Measurements from ENCODE around the gene PCDHGA4.
"Not testable (repeated sequence)": the region's sequence is repeated elsewhere in the genome, so short reads cannot be mapped to it uniquely, and the experiment has no call there.

PCDHGA4 gene

DNA sequence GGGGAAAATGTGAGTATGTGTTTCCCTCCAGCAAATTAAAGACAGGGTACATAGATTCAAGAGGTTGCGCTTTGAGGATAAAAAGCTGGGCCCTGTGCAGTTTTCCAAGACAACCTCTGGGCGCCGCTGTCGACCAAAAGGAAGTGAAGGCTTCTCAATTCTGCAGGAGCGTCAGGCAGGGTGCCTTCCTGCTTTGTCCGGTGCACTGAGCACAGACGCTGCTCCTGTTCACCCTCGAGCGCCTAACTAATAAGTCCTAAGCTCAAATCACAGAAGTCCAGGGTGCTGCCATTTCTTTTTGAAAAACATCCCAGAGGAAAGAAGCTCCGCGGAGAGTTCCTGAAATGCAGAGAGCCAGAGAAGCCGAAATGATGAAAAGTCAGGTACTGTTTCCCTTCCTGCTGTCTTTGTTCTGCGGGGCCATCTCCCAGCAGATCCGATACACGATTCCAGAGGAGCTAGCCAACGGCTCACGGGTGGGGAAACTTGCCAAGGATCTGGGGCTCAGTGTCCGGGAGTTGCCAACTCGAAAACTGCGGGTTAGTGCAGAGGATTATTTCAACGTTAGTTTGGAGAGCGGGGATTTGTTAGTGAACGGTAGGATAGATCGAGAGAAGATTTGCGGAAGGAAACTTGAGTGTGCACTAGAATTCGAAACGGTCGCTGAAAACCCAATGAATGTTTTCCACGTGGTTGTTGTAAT is 4.8 kb upstream of the PCDHGA4 start, which contains the start of gene PCDHGB1:
PCDHGB1 (plus strand) TSS at position 183 of the 703 bp plus-strand sequence; CDS start at position 345, 162 bp downstream.
- no peak for DNase-seq

DNA sequence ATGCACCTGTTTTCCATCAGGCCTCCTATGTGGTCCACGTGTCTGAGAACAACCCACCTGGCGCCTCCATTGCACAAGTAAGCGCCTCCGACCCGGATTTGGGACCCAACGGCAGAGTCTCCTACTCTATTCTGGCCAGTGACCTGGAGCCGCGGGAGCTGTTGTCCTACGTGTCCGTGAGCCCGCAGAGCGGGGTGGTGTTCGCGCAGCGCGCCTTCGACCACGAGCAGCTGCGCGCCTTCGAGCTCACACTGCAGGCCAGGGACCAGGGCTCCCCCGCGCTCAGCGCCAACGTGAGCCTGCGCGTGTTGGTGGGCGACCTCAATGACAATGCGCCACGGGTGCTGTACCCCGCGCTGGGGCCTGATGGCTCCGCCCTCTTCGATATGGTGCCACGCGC is 3.2 kb upstream of the PCDHGA4 start:
- DNase-seq, result no peak

DNA sequence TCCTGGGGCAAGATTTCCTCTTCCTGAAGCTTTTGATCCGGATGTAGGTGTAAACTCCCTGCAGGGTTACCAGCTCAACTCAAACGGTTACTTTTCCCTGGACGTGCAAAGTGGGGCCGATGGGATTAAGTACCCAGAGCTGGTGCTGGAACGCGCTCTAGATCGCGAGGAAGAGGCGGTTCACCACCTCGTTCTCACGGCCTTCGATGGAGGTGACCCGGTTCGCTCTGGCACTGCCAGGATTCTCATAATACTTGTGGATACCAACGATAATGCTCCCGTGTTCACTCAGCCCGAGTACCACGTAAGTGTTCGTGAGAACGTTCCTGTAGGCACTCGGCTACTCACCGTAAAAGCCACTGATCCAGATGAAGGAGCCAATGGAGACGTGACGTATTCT is 820 bp downstream of the PCDHGA4 start:
- DNase-seq, result no peak

DNA sequence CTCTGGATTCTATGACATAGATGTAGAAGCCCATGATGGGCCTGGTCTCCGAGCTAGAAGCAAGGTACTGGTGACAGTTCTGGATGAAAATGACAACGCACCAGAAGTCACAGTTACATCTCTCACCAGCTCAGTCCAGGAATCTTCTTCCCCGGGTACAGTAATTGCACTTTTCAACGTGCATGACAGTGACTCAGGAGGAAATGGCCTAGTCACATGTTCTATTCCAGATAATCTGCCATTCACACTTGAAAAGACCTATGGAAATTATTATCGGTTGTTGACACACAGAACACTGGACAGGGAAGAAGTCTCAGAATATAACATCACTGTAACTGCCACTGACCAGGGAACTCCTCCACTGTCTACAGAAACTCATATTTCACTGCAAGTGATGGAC is 1.3 kb downstream of the PCDHGA4 start:
- no peak for DNase-seq

DNA sequence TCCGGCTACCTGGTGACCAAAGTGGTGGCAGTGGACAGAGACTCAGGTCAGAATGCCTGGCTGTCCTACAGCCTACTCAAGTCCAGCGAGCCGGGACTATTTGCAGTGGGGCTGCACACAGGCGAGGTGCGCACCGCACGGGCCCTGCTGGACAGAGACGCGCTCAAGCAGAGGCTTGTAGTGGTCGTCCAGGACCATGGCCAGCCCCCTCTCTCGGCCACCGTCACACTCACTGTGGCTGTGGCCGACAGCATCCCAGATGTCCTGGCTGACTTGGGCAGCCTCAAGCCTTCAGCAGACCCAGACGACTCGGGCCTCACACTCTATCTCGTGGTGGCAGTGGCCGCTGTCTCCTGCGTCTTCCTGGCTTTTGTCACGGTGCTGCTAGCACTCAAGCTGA is 2.1 kb downstream of the PCDHGA4 start:
- no peak for DNase-seq

DNA sequence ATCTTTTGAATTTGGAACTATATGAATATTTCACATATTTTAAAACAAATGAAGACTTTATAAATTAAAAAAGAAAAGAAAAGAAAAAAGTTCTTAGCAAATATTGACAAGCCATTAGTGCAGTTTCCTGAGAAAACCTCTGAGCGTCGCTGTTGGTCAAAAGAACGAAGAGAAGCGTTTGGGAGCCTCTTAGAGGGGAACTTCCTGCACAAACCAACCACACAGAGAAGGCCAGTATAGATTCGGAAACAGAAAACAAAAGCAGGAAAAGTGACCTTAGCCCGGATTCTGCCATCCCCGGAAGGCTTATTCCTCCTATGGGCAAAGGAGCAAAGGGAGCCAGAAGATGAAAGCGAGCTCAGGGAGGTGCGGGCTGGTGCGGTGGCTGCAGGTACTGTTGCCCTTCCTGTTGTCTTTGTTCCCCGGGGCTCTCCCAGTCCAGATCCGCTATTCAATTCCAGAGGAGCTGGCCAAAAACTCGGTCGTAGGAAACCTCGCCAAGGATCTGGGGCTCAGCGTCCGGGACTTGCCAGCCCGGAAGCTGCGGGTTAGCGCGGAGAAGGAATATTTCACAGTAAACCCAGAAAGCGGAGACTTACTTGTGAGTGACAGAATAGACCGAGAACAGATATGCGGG is 5.1 kb downstream of the PCDHGA4 start, which contains the start of gene PCDHGB2:
PCDHGB2 (plus strand) TSS at position 205 of the 637 bp plus-strand sequence; CDS start at position 347, 142 bp downstream.
- DNase-seq, result no peak

DNA sequence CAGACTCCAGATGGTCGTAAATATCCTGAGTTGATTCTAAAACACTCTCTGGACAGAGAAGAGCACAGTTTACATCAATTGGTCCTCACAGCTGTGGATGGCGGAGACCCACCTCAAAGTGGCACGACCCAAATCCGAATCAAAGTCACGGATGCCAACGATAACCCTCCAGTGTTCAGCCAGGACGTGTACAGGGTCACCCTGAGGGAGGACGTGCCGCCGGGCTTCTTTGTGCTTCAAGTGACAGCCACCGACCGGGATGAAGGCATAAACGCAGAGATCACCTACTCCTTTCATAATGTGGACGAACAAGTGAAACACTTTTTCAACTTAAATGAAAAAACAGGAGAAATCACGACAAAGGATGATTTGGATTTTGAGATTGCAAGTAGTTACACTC is 5.9 kb downstream of the PCDHGA4 start:
- DNase-seq, result no peak

DNA sequence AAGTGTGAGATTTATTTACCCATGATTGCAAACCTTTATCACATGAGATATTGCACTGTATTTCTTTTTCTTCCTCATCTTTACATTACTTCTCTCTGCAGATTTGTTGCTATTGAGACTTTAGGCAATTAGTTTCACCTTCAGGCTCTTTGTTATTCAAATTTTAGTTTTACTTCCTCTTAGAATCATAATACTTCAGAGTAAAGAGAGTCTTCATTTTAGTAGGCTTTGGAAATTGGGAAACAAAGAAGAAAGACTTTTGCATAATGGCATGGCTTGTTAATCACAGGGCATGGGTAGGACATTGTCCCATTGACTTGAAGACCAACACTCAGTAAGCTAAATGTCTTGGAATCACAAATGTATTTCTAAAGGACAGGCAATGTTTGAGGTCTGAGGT is 7.9 kb downstream of the PCDHGA4 start:
- no peak for DNase-seq

DNA sequence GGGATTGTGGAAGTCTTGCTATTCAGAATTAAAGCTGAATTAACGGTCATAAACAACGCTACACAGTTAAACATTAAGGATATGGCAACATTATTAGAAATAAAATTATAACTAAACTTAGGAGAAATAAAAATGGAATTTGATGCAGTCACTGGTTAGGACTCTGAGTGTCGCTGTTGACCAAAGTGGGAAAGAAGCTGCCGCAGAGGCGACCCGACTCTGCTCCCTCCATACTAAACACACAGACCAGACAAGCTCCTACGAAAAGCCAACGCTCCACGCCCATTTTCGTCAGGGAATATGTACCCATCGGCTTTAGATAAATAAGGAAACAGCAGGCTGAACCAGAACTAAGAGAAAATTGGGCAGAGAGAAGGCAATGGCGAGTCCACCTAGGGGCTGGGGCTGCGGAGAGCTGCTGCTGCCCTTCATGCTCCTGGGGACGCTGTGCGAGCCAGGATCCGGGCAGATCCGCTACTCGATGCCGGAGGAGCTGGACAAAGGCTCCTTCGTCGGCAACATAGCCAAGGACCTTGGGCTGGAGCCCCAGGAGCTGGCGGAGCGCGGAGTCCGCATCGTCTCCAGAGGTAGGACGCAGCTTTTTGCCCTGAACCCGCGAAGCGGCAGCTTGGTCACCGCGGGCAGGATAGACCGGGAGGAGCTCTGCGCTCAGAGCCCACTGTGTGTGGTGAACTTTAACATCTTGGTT is 9.3 kb downstream of the PCDHGA4 start, which contains the start of gene PCDHGA5:
PCDHGA5 (plus strand) TSS at position 211 of the 709 bp plus-strand sequence; CDS start at position 380, 169 bp downstream.
- no peak for DNase-seq

DNA sequence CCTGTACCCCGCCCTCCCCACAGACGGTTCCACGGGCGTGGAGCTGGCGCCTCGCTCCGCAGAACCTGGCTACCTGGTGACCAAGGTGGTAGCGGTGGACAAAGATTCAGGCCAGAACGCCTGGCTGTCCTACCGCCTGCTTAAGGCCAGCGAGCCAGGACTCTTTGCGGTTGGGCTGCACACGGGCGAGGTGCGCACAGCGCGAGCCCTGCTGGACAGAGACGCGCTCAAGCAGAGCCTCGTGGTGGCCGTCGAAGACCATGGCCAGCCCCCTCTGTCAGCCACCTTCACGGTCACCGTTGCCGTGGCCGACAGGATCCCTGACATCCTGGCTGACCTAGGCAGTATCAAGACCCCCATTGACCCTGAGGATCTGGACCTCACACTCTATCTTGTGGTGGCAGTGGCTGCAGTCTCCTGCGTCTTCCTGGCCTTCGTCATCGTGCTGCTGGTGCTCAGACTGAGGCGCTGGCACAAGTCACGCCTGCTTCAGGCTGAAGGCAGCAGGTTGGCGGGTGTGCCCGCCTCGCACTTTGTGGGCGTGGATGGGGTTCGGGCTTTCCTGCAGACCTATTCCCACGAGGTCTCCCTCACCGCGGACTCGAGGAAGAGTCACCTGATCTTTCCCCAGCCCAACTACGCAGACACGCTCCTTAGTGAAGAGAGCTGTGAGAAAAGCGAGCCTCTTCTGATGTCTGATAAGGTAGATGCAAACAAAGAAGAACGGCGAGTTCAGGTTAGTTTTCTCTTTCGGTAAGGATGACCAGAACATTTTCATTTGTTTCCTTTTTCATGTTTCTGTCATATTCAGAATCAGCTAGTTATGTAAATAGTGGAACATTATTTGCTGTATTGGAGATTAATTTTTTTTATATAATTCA is 11.4 kb downstream of the PCDHGA4 start:
- no peak for DNase-seq

DNA sequence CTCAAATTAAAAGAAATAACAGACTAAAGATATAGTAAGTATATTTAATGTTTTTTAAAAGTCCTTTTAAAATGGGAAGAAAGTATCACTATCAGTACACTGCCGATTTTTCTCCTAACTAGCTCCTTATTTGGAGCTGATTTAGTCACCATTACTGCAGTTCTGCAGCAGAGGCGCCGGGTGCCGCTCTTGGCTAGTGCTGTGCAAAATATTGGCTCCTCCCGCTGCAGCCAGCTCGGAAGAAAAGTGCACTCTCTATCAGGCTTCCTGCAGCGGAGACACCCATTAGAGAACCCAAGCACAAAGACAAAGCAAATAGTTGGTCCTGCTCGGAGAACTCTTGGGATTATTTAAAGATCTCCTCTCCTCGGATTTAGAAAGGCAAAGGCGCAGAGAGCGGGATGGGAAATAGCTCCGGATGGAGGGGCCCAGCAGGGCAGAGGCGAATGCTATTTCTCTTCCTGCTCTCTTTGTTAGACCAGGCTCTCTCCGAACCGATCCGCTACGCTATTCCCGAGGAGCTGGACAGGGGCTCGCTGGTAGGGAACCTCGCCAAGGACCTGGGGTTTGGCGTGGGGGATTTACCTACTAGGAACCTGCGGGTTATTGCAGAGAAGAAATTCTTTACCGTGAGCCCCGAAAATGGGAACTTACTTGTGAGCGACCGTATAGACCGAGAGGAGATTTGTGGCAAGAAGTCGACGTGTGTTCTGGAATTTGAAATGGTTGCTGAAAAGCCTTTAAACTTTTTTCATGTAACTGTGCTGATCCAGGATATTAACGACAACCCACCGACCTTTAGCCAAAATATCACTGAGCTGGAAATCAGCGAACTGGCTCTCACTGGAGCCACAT is 15.4 kb downstream of the PCDHGA4 start, which contains the start of gene PCDHGB3:
PCDHGB3 (plus strand) TSS at position 249 of the 855 bp plus-strand sequence; CDS start at position 402, 153 bp downstream.
- no peak for DNase-seq

DNA sequence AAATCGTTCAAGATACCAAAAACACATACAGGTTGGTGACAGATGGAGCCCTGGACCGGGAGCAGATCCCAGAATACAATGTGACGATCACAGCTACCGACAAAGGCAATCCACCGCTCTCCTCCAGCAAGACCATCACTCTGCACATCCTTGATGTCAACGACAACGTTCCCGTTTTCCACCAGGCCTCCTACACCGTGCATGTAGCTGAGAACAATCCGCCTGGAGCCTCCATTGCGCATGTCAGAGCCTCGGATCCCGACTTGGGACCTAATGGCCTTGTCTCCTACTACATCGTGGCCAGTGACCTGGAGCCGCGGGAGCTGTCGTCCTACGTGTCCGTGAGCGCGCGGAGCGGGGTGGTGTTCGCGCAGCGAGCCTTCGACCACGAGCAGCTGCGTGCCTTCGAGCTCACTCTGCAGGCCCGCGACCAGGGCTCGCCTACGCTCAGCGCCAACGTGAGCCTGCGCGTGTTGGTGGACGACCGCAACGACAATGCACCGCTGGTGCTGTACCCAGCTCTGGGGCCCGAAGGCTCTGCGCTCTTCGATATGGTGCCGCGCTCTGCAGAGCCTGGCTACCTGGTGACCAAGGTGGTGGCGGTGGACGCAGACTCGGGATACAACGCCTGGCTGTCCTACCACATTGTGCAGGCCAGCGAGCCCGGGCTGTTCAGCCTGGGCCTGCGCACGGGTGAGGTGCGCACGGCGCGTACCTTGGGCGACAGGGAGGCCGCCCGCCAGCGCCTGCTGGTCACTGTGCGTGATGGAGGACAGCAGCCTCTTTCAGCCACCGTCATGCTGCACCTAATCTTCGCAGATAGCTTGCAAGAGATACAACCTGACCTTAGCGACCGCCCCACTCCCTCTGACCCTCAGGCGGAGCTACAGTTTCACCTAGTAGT is 17.0 kb downstream of the PCDHGA4 start:
- no peak for DNase-seq

DNA sequence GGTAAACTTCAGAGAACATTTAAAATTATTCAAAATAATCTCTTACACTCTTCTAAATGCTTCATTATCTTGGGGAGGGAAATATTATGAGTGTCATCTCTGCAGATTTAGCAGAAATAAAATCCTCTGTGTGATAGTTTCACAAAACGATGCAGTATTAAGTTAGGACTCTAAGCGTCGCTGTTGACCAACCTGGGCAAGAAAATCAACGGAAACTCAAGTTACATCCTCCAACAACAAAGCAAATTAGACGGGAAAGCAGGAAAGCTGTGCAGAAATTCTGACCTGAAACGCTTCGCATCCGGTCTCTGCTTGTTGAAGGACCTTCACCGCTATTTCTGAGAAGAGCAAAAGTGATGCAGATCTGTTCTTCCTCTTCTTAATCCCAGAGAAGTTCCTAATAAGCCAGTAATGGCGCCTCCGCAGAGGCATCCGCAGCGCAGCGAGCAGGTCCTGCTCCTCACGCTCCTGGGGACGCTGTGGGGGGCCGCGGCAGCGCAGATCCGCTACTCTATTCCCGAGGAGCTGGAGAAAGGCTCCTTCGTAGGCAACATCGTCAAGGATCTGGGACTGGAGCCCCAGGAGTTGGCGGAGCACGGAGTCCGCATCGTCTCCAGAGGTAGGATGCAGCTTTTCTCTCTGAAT is 19.0 kb downstream of the PCDHGA4 start, which contains the start of gene PCDHGA6:
PCDHGA6 (plus strand) TSS at position 219 of the 645 bp plus-strand sequence; CDS start at position 412, 193 bp downstream.
- no peak for DNase-seq

DNA sequence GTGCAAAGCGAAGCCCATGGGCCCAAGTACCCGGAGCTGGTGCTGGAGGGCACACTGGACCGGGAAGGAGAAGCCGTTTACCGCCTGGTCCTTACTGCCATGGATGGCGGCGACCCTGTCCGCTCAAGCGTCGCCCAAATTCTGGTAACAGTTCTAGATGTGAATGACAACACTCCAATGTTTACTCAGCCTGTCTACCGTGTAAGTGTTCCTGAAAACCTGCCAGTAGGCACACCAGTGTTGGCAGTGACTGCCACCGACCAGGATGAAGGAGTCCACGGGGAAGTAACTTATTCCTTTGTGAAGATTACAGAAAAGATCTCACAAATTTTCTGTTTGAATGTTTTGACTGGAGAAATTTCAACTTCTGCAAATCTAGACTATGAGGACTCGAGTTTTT is 19.8 kb downstream of the PCDHGA4 start:
- DNase-seq, result no peak

DNA sequence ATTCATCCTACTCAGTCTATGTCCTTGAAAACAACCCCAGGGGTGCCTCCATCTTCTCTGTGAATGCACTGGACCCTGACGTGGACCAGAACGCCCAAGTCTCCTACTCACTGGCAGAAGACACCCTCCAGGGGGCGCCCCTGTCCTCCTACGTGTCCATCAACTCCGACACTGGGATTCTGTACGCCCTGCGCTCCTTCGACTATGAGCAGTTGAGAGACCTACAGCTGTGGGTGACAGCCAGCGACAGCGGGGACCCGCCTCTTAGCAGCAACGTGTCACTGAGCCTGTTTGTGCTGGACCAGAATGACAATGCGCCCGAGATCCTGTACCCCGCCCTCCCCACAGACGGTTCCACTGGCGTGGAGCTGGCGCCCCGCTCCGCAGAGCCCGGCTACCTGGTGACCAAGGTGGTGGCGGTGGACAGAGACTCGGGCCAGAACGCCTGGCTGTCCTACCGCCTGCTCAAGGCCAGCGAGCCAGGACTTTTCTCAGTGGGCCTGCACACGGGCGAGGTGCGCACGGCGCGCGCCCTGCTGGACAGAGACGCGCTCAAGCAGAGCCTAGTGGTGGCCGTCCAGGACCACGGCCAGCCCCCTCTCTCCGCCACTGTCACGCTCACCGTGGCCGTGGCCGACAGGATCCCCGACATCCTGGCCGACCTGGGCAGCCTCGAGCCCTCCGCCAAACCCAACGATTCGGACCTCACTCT is 20.8 kb downstream of the PCDHGA4 start:
- DNase-seq, result not testable (repeated sequence)

DNA sequence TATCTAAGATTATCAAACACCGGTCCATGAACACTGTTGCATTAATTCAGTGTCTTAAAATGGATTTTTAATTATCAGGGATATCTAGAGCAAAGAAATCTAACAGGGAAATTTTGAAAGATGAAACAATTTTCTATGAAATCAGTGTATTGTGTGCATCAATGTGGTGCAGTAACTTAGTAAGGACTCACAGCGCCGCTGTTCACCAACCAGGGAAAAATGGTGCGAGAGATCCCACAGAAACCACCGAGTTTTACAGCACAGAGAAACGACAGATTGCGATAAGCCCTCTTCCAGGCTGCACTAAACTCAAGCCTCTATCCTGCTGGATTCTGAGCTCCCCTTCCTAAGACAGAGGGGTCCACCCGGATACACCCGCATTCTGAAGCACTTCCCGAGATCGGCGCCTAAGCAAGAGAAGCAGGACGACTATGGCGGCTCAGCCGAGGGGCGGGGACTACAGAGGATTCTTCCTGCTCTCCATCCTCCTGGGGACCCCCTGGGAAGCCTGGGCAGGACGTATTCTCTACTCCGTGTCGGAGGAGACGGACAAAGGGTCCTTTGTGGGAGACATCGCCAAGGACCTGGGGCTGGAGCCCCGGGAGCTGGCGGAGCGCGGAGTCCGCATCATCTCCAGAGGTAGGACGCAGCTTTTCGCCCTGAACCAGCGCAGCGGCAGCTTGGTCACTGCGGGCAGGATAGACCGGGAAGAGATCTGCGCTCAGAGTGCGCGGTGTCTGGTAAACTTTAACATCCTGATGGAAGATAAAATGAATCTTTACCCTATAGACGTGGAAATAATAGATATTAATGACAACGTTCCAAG is 27.9 kb downstream of the PCDHGA4 start, which contains the start of gene PCDHGA7:
PCDHGA7 (plus strand) TSS at position 274 of the 826 bp plus-strand sequence; CDS start at position 432, 158 bp downstream.
- DNase-seq, result no peak

DNA sequence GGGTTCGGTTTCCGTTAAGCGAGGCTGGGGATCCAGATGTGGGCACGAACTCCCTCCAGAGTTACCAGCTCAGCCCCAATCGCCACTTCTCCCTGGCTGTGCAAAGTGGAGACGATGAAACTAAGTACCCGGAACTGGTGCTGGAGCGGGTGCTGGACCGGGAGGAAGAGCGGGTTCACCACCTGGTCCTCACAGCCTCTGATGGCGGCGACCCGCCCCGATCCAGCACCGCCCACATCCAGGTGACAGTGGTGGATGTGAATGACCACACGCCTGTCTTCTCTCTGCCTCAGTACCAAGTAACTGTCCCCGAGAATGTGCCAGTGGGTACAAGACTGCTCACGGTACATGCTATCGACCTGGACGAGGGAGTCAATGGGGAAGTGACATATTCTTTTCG is 28.5 kb downstream of the PCDHGA4 start:
- no peak for DNase-seq
